AG09309 (cell line): ENCODE results near the gene TCF3.

Experiments used
- DNase-seq: peaks from one replicate; pipeline ENCODE4 v3.0.0-alpha.2; 2010; ENCODE audit warnings: low read depth
- H3K4me3 ChIP-seq: 2 replicates; pipeline ENCODE4 v1.5.1; 2011; ENCODE audit warnings: mild to moderate bottlenecking, low read depth, low read length, moderate library complexity; ENCODE audit not compliant: control insufficient read depth
- CTCF ChIP-seq: IDR thresholded peaks from 2 replicates; pipeline ENCODE4 v1.5.1; 2011; ENCODE audit warnings: mild to moderate bottlenecking, low read depth, low read length, inconsistent platforms; ENCODE audit not compliant: insufficient read depth, control insufficient read depth; ENCODE audit errors: missing control alignments

TCF3 gene

DNA sequence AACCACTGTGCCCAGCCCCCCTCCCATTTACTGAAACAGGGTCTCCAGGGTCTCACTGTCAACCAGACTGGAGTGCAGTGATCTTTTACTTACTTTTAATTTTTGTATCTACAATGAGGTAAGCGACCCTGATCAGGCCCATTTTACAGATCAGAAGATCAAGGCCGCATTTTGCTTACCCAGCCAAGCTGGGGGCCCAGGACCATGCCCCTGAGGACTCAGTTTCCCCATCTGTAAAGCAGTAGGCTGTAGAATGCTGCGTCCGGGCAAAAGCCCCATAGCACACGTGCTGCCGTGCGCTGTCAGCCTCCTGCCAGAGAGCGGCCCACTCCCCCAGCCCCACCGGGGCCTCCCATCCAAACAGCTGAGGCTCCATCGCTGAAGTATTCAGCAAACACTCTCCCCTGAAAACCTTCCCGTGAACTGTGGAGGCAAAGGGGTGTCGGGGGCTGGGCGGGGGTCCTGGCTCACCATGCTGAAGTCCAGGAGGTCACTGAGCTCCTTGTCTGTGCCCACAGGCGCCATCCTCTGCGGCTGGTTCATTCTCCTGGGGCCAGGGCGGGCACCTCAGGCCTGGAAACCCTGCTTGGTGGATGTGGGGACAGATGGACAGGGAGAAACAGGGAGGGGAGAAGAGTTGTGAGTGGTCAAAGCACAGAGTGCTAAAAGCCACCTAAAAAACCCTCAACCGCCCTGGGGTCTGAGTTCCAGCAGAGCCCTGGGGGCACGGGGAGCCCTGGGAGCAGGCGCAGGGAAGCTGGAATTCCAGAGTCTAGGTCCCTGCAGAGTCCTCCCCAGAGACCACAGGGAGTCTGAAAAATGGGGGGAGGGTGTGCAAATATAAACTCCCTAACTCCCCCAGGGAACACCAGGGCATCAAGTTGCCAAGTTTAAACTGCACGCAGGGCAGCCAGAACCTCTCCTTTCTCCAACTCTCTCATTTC is 2.4 kb downstream of the TCF3 start:
- no peak overlapping the region; the same call in 1 of the 2 replicates for H3K4me3 ChIP-seq
- DNase-seq, result no peak
- TF ChIP-seq CTCF, result no peak

GRCh38 chr19:1648920-1649541 is 3.4 kb downstream of the TCF3 start:
- DNase-seq, result no peak
- no peak overlapping the region for H3K4me3 ChIP-seq
- no peak for TF ChIP-seq CTCF

DNA sequence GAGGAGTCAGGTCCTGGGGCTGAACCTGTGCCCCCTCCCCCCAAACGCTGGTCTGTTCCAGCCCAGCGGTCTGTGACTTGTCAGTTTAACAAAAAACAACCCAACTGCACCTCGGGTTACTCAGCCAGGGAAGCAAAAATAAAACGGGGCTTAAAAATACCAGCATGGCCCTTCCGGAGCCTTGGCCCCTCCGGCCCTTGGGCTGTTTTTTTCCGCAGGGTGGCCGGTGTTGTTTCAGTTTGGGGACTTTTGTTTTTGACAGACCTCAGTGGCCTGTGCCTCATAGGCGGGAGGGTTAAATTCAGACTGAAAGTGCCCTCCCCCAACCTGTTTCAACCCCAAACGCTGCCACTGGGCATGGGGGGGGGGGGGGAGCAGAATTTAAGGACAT is 4.0 kb downstream of the TCF3 start:
- no peak overlapping the region for H3K4me3 ChIP-seq
- TF ChIP-seq CTCF, result no peak
- no peak for DNase-seq

GRCh38 chr19:1647501-1648458 is 4.6 kb downstream of the TCF3 start:
- TF ChIP-seq CTCF, result no peak
- no peak for DNase-seq

GRCh38 chr19:1646659-1647453 is 5.6 kb downstream of the TCF3 start:
- TF ChIP-seq CTCF, result no peak
- DNase-seq, result no peak

More at GRCh38 chr19:1647501-1648458, 4.6 kb downstream of the TCF3 start:
- no peak overlapping the region for H3K4me3 ChIP-seq

More at GRCh38 chr19:1646659-1647453, 5.6 kb downstream of the TCF3 start:
- H3K4me3 ChIP-seq, result no peak overlapping the region
